ENCODE measurements around the gene SLC2A13.

The SLC2A13 gene

DNA sequence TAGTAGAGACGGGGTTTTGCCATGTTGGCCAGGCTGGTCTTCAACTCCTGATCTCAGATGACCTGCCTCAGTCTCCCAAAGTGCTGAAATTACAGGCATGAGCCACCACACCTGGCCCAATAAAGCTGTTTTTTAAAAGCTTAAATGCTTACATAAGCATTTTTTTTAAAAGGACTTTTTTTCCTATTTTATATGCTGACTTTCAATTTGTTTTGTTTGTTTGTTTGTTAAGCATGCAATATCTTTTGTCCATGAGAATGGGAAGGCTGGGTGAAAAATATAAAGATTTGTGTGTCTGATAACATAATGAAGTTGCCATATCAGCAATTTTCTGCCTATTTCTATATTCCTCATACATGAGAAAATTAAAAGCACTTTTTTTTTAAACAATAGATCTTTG lies 17.0 kb upstream of the SLC2A13 start:
- TF ChIP-seq, protein P1, sequence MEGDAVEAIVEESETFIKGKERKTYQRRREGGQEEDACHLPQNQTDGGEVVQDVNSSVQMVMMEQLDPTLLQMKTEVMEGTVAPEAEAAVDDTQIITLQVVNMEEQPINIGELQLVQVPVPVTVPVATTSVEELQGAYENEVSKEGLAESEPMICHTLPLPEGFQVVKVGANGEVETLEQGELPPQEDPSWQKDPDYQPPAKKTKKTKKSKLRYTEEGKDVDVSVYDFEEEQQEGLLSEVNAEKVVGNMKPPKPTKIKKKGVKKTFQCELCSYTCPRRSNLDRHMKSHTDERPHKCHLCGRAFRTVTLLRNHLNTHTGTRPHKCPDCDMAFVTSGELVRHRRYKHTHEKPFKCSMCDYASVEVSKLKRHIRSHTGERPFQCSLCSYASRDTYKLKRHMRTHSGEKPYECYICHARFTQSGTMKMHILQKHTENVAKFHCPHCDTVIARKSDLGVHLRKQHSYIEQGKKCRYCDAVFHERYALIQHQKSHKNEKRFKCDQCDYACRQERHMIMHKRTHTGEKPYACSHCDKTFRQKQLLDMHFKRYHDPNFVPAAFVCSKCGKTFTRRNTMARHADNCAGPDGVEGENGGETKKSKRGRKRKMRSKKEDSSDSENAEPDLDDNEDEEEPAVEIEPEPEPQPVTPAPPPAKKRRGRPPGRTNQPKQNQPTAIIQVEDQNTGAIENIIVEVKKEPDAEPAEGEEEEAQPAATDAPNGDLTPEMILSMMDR (conservative IDR thresholded peaks at IDR 0.05; ENCODE audit: low read depth, low read length), result no peak
- DNase-seq (ENCODE audit: low read depth), result no peak
- no peak overlapping the region for H3K4me3 ChIP-seq (ENCODE audit: low read depth, low read length)

GRCh38 chr12:40117818-40118217 lies 11.9 kb upstream of the SLC2A13 start:
- no peak overlapping the region for H3K4me3 ChIP-seq (ENCODE audit: low read depth, low read length)
- TF ChIP-seq, protein P1 (conservative IDR thresholded peaks at IDR 0.05; ENCODE audit: low read depth, low read length), result no peak
- DNase-seq (ENCODE audit: low read depth), result no peak

- TF ChIP-seq, protein P1 (conservative IDR thresholded peaks at IDR 0.05; ENCODE audit: low read depth, low read length), result no peak
- no peak overlapping the region for H3K4me3 ChIP-seq (ENCODE audit: low read depth, low read length)
- no peak for DNase-seq (ENCODE audit: low read depth)
These were observed 4.7 kb upstream of the SLC2A13 start for GRCh38 chr12:40110586-40110985.

GRCh38 chr12:40107803-40108620 lies 2.1 kb upstream of the SLC2A13 start:
- DNase-seq (ENCODE audit: low read depth), result no peak

GRCh38 chr12:40107098-40107802 lies 1.4 kb upstream of the SLC2A13 start:
- H3K4me3 ChIP-seq (ENCODE audit: low read depth, low read length), result peak overlapping the region; percentile 83
- DNase-seq (ENCODE audit: low read depth), result peak; percentile 95
- TF ChIP-seq, protein P1 (conservative IDR thresholded peaks at IDR 0.05; ENCODE audit: low read depth, low read length), result peak; percentile 98

More at GRCh38 chr12:40107803-40108620, 2.1 kb upstream of the SLC2A13 start:
- H3K4me3 ChIP-seq (ENCODE audit: low read depth, low read length), result no peak overlapping the region
- TF ChIP-seq, protein P1 (conservative IDR thresholded peaks at IDR 0.05; ENCODE audit: low read depth, low read length), result no peak

DNA sequence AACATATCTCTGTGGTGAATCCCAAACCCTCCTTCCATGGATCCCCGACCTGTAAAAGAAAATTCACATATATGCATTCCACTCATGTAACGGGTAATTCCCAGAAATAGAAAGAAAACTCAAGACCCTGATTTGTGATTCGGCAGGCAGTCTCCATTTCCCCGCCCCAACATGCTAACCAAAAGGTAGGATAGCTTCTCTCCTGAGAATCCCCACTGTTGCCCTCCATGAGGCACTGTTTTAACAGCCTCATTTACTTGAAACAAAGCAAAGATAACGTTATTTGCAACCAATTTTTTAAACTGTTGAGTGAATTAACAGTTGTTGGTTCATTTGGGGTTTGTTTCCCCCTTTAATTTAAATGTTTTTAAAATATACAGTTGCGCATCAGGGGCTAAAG lies 774 bp upstream of the SLC2A13 start:
- DNase-seq (ENCODE audit: low read depth), result peak; percentile 10
- TF ChIP-seq, protein P1 (conservative IDR thresholded peaks at IDR 0.05; ENCODE audit: low read depth, low read length), result no peak
- H3K4me3 ChIP-seq (ENCODE audit: low read depth, low read length), result peak overlapping the region; percentile 83

Measured in choroid plexus epithelial cell (primary cell).